K562 (cell line): ENCODE measurements around the gene NR6A1.

ENCODE experiments used
- FOSL1 ChIP-seq: fragments of 200-800 bp; sonication (Bioruptor generic); conservative IDR thresholded peaks from 2 replicates; pipeline ENCODE4 v1.6.1; 2016; ENCODE audit warnings: missing genetic modification characterization, missing compliant biosample characterization
- FOXK2 ChIP-seq, 2 experiments: fragments of 450-650 bp; IDR thresholded peaks in 1 of 2; conservative IDR thresholded peaks in 1 of 2; 2 replicates each; pipeline ENCODE4 v1.6.1; 2016; ENCODE audit warnings: low read depth in 2 of 2, mild to moderate bottlenecking in 1 of 2
- JUND ChIP-seq, 2 experiments: IDR thresholded peaks; 2 replicates in 1 of 2; 3 replicates in 1 of 2; pipeline ENCODE4 v1.6.1; 2011; ENCODE audit warnings: borderline replicate concordance in 2 of 2, low read depth in 2 of 2, low read length in 2 of 2, improper control_type of control experiment in 1 of 2, missing biosample characterization in 1 of 2, missing genetic modification characterization in 1 of 2, missing genetic modification reagents in 1 of 2
- NR2C2 ChIP-seq, 2 experiments: fragments of 200-800 bp in 1 of 2; sonication (Bioruptor generic) in 1 of 2; sonication (generic) in 1 of 2; formaldehyde crosslinking in 1 of 2; IDR thresholded peaks; 2 replicates each; pipeline versions ENCODE4 v1.6.1 to v1.8.0; 2016 to 2022; ENCODE audit warnings: mild to moderate bottlenecking in 1 of 2, missing compliant biosample characterization in 1 of 2, missing genetic modification characterization in 1 of 2, missing genetic modification reagents in 1 of 2
- POLR2AphosphoS2 ChIP-seq: IDR thresholded peaks from 2 replicates; pipeline ENCODE4 v1.6.1; 2012; ENCODE audit warnings: low read length, improper control_type of control experiment
- TBP ChIP-seq: optimal IDR thresholded peaks from 2 replicates; pipeline ENCODE3; 2011; ENCODE audit warnings: low read depth, low read length, improper control_type of control experiment
- TEAD4 ChIP-seq, 2 experiments: sonication (generic) in 1 of 2; formaldehyde crosslinking in 1 of 2; IDR thresholded peaks; 2 replicates each; pipeline versions ENCODE4 v1.6.1 to v1.8.0; 2012 to 2022; ENCODE audit warnings: borderline replicate concordance in 1 of 2, inconsistent platforms in 1 of 2, low read length in 1 of 2, mild to moderate bottlenecking in 1 of 2, missing genetic modification reagents in 1 of 2
- TRIM24 ChIP-seq, 2 experiments: fragments of 450-650 bp; IDR thresholded peaks; 2 replicates each; pipeline ENCODE4 v1.6.1; 2016
- ZZZ3 ChIP-seq: fragments of 450-650 bp; IDR thresholded peaks from 2 replicates; pipeline ENCODE4 v1.6.1; 2016; ENCODE audit warnings: antibody characterized with exemption, mild to moderate bottlenecking, moderate library complexity
- TF ChIP-seq, protein P1 (sequence below), 3 experiments: IDR thresholded peaks in 2 of 3; conservative IDR thresholded peaks in 1 of 3; 2 replicates each; pipeline ENCODE4 v1.5.1; 2011 to 2012; ENCODE audit warnings: low read length in 3 of 3, mild to moderate bottlenecking in 3 of 3, control low read depth in 2 of 3, improper control_type of control experiment in 1 of 3, inconsistent platforms in 1 of 3, low read depth in 1 of 3, mixed read lengths in 1 of 3, moderate library complexity in 1 of 3; ENCODE audit not compliant: insufficient read depth in 2 of 3
- TF ChIP-seq, protein P2 (sequence below): fragments of 450-650 bp; IDR thresholded peaks from 2 replicates; pipeline ENCODE4 v1.6.1; 2017; ENCODE audit warnings: mild to moderate bottlenecking, moderate library complexity
- TF ChIP-seq, protein P3 (sequence below), 2 experiments: fragments of 450-650 bp; formaldehyde crosslinking in 1 of 2; IDR thresholded peaks; 2 replicates each; pipeline versions ENCODE4 v1.4.0 to v1.6.1; 2014 to 2020; ENCODE audit warnings: mild to moderate bottlenecking in 2 of 2, borderline replicate concordance in 1 of 2, low read depth in 1 of 2

DNA sequence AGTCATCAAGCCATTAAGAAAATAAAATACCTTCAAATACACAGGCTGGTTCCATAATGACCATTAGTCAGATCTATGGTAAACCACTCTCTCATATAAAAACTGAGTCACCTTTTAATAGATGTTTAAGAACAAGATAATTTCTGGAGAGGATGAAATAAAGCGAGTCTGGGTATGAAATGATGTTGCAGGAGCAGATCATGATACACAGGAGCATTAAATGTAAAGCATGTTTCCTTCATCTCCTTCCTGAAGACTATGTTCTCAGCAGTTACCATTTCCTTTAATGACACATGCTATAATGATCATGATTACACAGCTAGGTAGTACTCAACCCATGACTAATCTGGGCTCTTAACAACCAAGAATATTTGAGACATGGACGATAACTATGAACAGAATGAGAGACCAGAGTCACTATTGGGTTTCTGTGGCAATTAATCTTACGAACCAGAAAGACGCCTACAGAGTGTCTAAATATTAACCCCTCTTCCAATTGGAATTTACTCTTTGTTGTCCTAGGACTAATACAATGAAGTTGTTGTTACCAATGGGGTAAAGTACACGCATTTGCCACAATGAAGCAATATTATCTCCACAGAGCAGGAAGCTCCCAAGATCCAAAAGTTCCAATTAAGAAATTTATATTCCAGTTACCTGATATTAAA is 105.6 kb downstream of the NR6A1 start:
- TF ChIP-seq, protein P1, sequence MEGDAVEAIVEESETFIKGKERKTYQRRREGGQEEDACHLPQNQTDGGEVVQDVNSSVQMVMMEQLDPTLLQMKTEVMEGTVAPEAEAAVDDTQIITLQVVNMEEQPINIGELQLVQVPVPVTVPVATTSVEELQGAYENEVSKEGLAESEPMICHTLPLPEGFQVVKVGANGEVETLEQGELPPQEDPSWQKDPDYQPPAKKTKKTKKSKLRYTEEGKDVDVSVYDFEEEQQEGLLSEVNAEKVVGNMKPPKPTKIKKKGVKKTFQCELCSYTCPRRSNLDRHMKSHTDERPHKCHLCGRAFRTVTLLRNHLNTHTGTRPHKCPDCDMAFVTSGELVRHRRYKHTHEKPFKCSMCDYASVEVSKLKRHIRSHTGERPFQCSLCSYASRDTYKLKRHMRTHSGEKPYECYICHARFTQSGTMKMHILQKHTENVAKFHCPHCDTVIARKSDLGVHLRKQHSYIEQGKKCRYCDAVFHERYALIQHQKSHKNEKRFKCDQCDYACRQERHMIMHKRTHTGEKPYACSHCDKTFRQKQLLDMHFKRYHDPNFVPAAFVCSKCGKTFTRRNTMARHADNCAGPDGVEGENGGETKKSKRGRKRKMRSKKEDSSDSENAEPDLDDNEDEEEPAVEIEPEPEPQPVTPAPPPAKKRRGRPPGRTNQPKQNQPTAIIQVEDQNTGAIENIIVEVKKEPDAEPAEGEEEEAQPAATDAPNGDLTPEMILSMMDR (IDR thresholded peaks at IDR 0.05 in 2 of 3, conservative IDR thresholded peaks at IDR 0.05 in 1 of 3; ENCODE audit: insufficient read depth in 2 of 3, low read depth in 1 of 3, low read length in 3 of 3): no peak
- TF ChIP-seq FOSL1 (tag) (no peak), JUND (IDR thresholded peaks at IDR 0.05; ENCODE audit: borderline replicate concordance, low read depth, low read length) (no peak), JUND (tag; IDR thresholded peaks at IDR 0.05; ENCODE audit: borderline replicate concordance, low read depth, low read length) (no peak), TRIM24 (IDR thresholded peaks at IDR 0.05) (no peak), TEAD4 (IDR thresholded peaks at IDR 0.05; ENCODE audit: low read length) (no peak), TEAD4 (CRISPR knock-in tag; IDR thresholded peaks at IDR 0.05; ENCODE audit: borderline replicate concordance) (no peak), NR2C2 (CRISPR knock-in tag; IDR thresholded peaks at IDR 0.05) (no peak), NR2C2 (tag; IDR thresholded peaks at IDR 0.05) (no peak), ZZZ3 (no peak), FOXK2 (conservative IDR thresholded peaks at IDR 0.05 in 1 of 2, IDR thresholded peaks at IDR 0.05 in 1 of 2; ENCODE audit: low read depth in 2 of 2) (no peak), POLR2AphosphoS2 (no peak), TBP (no peak)
- TF ChIP-seq, protein P2, sequence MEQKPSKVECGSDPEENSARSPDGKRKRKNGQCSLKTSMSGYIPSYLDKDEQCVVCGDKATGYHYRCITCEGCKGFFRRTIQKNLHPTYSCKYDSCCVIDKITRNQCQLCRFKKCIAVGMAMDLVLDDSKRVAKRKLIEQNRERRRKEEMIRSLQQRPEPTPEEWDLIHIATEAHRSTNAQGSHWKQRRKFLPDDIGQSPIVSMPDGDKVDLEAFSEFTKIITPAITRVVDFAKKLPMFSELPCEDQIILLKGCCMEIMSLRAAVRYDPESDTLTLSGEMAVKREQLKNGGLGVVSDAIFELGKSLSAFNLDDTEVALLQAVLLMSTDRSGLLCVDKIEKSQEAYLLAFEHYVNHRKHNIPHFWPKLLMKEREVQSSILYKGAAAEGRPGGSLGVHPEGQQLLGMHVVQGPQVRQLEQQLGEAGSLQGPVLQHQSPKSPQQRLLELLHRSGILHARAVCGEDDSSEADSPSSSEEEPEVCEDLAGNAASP: no peak
- TF ChIP-seq, protein P3, sequence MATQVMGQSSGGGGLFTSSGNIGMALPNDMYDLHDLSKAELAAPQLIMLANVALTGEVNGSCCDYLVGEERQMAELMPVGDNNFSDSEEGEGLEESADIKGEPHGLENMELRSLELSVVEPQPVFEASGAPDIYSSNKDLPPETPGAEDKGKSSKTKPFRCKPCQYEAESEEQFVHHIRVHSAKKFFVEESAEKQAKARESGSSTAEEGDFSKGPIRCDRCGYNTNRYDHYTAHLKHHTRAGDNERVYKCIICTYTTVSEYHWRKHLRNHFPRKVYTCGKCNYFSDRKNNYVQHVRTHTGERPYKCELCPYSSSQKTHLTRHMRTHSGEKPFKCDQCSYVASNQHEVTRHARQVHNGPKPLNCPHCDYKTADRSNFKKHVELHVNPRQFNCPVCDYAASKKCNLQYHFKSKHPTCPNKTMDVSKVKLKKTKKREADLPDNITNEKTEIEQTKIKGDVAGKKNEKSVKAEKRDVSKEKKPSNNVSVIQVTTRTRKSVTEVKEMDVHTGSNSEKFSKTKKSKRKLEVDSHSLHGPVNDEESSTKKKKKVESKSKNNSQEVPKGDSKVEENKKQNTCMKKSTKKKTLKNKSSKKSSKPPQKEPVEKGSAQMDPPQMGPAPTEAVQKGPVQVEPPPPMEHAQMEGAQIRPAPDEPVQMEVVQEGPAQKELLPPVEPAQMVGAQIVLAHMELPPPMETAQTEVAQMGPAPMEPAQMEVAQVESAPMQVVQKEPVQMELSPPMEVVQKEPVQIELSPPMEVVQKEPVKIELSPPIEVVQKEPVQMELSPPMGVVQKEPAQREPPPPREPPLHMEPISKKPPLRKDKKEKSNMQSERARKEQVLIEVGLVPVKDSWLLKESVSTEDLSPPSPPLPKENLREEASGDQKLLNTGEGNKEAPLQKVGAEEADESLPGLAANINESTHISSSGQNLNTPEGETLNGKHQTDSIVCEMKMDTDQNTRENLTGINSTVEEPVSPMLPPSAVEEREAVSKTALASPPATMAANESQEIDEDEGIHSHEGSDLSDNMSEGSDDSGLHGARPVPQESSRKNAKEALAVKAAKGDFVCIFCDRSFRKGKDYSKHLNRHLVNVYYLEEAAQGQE (IDR thresholded peaks at IDR 0.05; ENCODE audit: borderline replicate concordance): no peak
- TF ChIP-seq, protein P3 (CRISPR knock-in tag; IDR thresholded peaks at IDR 0.05; ENCODE audit: low read depth): no peak
